Colonic mucosa (tissue), 4 donors: Measurements from ENCODE around the gene SELENOF. TPM values are rescaled to one million over a fixed set of nuclear protein-coding genes. Genes with fewer than 3 reads are reported as not detected.

Experiments used
- DNase-seq: peaks from one replicate; pipeline ENCODE4 v3.0.0-alpha.2; 2020
- H3K27ac ChIP-seq: fragments of 200-600 bp; one replicate; pipeline ENCODE4 v1.8.0; 2021
- H3K27me3 ChIP-seq: fragments of 200-600 bp; one replicate; pipeline ENCODE4 v1.8.0; 2021
- H3K36me3 ChIP-seq: fragments of 200-600 bp; one replicate; pipeline ENCODE4 v1.8.0; 2021
- H3K4me1 ChIP-seq: fragments of 200-600 bp; one replicate; pipeline ENCODE4 v1.8.0; 2021; ENCODE audit warnings: mild to moderate bottlenecking
- H3K4me3 ChIP-seq: fragments of 200-600 bp; one replicate; pipeline ENCODE4 v1.8.0; 2021
- H3K9ac ChIP-seq, 2 donors: one replicate each; pipeline ENCODE4 v1.7.0; 2013; ENCODE audit warnings: control low read depth in 2 of 2, low read depth in 2 of 2, low read length in 2 of 2
- H3K9me3 ChIP-seq: fragments of 200-600 bp; one replicate; pipeline ENCODE4 v1.8.0; 2021
- intact Hi-C: fragments of 100-400 bp; cut with DNase I; formaldehyde crosslinking; loops from one replicate; pipeline ENCODE4 v1.14.1; 2022
- total RNA-seq, 2 donors: library from RNA; stranded (reverse); fragmentation: NEBNext Ultra II Directional in 1 of 2; extraction: Animal tissue kit (Norgen Biotek cat#: 25700) in 1 of 2; gene quantifications; one replicate each; pipeline ENCODE4 v1.2.1, GENCODE V29; 2021
- TF ChIP-seq, protein P1 (sequence below): fragments of 200-600 bp; IDR thresholded peaks from one replicate; pipeline ENCODE4 v1.8.0; 2022; ENCODE audit warnings: antibody characterized with exemption, mild to moderate bottlenecking
- donor health status: healthy.
- donor health status: DM: no; HTN: no; CAD: no.
- donor health status: DM: no; HTN: no; CAD: no.

Gene SELENOF
- total RNA-seq, 2 donors from 2014 or later: 207 to 215 TPM

DNA sequence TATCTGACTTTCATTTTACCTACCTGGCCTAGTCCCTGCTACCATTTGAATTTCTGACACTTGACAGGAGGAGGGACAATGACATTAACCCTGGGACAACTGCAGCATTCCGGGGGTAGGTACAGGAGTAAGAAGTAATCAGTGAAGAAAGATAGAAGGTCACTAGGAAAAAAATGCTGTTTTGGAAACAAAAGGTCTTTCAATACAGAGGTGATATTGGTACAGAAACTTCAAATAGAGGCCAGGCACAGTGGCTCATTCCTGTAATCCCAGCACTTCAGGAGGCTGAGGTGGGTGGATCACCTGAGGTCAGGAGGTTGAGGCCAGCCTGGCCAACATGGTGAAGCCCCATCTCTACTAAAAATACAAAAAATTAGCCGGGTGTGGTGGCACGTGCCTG, 68.4 kb downstream of the SELENOF start:
- TF ChIP-seq, protein P1, sequence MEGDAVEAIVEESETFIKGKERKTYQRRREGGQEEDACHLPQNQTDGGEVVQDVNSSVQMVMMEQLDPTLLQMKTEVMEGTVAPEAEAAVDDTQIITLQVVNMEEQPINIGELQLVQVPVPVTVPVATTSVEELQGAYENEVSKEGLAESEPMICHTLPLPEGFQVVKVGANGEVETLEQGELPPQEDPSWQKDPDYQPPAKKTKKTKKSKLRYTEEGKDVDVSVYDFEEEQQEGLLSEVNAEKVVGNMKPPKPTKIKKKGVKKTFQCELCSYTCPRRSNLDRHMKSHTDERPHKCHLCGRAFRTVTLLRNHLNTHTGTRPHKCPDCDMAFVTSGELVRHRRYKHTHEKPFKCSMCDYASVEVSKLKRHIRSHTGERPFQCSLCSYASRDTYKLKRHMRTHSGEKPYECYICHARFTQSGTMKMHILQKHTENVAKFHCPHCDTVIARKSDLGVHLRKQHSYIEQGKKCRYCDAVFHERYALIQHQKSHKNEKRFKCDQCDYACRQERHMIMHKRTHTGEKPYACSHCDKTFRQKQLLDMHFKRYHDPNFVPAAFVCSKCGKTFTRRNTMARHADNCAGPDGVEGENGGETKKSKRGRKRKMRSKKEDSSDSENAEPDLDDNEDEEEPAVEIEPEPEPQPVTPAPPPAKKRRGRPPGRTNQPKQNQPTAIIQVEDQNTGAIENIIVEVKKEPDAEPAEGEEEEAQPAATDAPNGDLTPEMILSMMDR: no peak
- Histone ChIP-seq H3K27me3 (no peaks in the 10 kb centered on the region), H3K9me3 (no peaks in the 10 kb centered on the region), H3K9ac (no peak overlapping the region), H3K36me3 (no peaks in the 10 kb centered on the region), H3K4me3 (no peak overlapping the region), H3K4me1 (no peaks in the 10 kb centered on the region), H3K27ac (no peak overlapping the region)
- intact Hi-C loops: no loop called here
- no peak for DNase-seq

DNA sequence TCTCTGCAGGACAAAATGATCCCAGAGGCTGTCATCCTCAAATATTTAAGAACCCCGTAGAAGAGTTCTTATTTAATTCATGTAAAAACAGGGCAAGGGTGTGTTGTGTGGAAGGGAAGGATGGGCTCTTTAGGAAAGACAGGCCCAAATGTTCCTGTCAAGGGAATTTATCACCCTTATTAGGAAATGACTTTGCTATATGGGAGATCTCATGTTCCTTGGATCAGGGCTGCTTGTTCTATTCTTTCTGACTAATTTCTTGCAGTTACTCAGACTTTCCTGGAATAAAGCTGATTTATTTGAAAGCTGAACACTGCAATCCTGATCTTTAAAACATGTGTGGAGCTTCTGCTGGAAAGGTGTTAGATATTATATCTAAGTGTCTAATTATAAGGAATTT, 72.8 kb downstream of the SELENOF start:
- DNase-seq: no peak
- TF ChIP-seq, protein P1: no peak
- intact Hi-C loops: no loop called here
- Histone ChIP-seq H3K36me3 (no peaks in the 10 kb centered on the region), H3K4me1 (no peaks in the 10 kb centered on the region), H3K27ac (no peak overlapping the region), H3K4me3 (no peak overlapping the region), H3K9me3 (no peaks in the 10 kb centered on the region), H3K27me3 (no peaks in the 10 kb centered on the region), H3K9ac (no peak overlapping the region)

DNA sequence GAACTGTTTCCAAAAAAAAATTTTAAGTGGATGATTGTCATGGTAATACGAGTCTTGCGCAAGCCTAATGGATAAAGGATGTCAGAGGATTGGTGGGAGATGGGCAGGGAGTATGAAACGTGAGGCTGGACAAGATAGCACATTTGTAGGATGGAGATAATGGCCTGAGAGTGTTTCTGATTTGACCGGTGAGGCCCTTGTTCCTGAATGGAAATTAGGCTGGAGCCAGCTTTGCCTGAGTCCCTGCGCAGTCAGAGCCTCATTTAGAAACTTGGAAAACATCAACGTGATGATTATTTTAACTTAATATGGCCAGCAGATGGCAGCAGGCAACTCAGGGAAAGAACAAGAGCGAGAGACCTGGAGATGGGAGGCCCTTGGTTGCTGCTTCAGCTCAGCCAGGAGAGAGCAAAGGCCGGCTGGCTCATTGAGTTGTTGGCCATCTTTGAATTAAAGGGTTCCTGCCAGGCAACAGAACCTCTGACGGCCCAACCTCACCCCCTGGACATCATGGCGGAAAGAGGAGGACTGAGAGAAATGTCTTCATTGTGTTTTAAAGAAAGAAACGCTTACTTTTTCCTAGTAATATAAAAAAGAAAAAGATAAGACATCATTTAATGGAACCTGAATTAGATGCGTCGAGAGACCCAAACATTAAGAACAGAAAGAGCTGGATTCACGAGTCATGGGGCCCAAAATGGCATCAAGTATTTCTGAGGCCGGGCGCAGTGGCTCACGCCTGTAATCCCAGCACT, 80.3 kb downstream of the SELENOF start:
- Histone ChIP-seq H3K9me3 (no peaks in the 10 kb centered on the region), H3K4me1 (no peaks in the 10 kb centered on the region), H3K4me3 (no peak overlapping the region), H3K27ac (no peak overlapping the region), H3K27me3 (no peaks in the 10 kb centered on the region), H3K36me3 (no peaks in the 10 kb centered on the region), H3K9ac (no peak overlapping the region)
- intact Hi-C loops: loop anchor here (2.0 to 5.0 kb wide), 2 partner anchors 131 to 249 kb away; no protein-coding TSS in a partner anchor
- TF ChIP-seq, protein P1: peak; percentile 28
- peak; percentile 76 for DNase-seq

DNA sequence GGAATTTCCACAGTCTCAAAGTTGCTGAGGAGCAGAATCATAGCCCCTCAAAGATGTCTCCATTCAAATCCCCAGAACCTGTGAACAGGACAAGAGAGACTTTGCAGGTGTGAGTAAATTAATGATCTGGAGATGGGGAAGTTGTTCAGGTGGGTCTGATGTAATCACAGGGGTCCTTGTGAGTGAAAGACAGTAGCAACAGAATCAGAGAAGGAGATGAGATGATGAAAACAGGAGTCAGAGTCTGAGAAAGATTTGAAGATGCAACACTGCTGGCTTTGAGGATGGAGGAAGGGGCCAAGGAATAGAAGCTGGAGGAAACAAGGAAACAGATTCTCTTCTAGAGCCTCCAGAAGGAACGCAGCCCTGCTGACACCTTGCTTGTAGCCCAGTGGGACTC, 81.5 kb downstream of the SELENOF start:
- H3K27ac ChIP-seq: no peak overlapping the region
- H3K4me3 ChIP-seq: no peak overlapping the region
- no peaks in the 10 kb centered on the region for H3K4me1 ChIP-seq
- TF ChIP-seq, protein P1: no peak
- H3K9me3 ChIP-seq: no peaks in the 10 kb centered on the region
- H3K36me3 ChIP-seq: no peaks in the 10 kb centered on the region
- DNase-seq: no peak
- H3K9ac ChIP-seq: no peak overlapping the region
- H3K27me3 ChIP-seq: no peaks in the 10 kb centered on the region
- intact Hi-C loops: loop anchor here (2.0 to 5.0 kb wide), 2 partner anchors 132 to 250 kb away; no protein-coding TSS in a partner anchor

DNA sequence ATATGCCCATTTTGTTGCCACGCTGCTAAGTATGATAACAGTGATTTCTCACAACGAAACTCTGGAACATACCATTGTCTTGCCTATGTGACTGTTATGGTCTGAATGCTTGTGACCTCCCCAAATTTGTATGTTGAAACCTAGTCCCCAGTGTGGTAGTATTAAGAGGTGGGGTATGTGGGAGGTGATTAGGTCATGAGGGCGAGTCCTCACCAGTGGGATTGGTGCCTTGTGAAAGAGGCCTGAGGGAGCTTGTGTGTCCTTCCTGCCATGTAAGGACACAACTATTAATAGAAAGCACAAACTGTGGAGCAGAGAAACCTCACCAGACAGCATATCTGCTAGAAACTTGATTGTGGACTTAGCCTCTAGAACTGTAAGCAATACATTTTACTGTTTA, 84.6 kb downstream of the SELENOF start:
- H3K9ac ChIP-seq: no peak overlapping the region
- H3K4me3 ChIP-seq: no peak overlapping the region
- H3K27ac ChIP-seq: no peak overlapping the region
- TF ChIP-seq, protein P1: no peak
- intact Hi-C loops: no loop called here
- H3K36me3 ChIP-seq: no peaks in the 10 kb centered on the region
- H3K27me3 ChIP-seq: no peaks in the 10 kb centered on the region
- H3K9me3 ChIP-seq: no peaks in the 10 kb centered on the region
- DNase-seq: no peak
- no peaks in the 10 kb centered on the region for H3K4me1 ChIP-seq
